Uterus (tissue), 2 donors: ENCODE data around the gene BMP8A.

Experiments used
- POLR2A ChIP-seq, 2 donors: fragments of 450-650 bp; IDR thresholded peaks; one replicate each; pipeline ENCODE4 v1.6.1; 2016; ENCODE audit warnings: antibody characterized with exemption in 2 of 2, mild to moderate bottlenecking in 1 of 2, moderate library complexity in 1 of 2
- TF ChIP-seq, protein P1 (sequence below), 4 experiments: fragments of 200-600 bp in 2 of 4; fragments of 450-650 bp in 2 of 4; sonication (generic) in 2 of 4; IDR thresholded peaks; one replicate each; pipeline ENCODE4 v1.5.1; 2016 to 2019; ENCODE audit warnings: antibody characterized with exemption in 4 of 4, mild to moderate bottlenecking in 2 of 4, moderate library complexity in 1 of 4

DNA sequence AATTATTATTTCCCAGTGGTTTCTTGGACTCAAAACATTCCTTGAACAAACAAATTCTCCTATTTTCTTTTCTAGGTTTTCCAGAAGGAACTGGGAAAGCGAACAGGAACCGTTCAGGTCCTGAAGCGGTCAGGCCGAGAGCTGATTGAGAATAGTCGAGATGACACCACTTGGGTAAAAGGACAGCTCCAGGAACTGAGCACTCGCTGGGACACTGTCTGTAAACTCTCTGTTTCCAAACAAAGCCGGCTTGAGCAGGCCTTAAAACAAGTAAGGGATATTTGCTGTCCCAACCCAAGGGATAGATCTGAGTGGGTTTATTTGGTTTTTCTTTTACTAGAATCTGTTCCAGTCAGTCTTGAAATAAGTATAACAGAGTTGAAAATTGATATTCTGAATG, 39.4 kb upstream of the BMP8A start:
- TF ChIP-seq, protein P1, sequence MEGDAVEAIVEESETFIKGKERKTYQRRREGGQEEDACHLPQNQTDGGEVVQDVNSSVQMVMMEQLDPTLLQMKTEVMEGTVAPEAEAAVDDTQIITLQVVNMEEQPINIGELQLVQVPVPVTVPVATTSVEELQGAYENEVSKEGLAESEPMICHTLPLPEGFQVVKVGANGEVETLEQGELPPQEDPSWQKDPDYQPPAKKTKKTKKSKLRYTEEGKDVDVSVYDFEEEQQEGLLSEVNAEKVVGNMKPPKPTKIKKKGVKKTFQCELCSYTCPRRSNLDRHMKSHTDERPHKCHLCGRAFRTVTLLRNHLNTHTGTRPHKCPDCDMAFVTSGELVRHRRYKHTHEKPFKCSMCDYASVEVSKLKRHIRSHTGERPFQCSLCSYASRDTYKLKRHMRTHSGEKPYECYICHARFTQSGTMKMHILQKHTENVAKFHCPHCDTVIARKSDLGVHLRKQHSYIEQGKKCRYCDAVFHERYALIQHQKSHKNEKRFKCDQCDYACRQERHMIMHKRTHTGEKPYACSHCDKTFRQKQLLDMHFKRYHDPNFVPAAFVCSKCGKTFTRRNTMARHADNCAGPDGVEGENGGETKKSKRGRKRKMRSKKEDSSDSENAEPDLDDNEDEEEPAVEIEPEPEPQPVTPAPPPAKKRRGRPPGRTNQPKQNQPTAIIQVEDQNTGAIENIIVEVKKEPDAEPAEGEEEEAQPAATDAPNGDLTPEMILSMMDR (IDR thresholded peaks at IDR 0.05): no peak
- TF ChIP-seq POLR2A (IDR thresholded peaks at IDR 0.05): no peak
